Stomach (tissue), 8 donors: Measurements from ENCODE around the gene MYPOP. TPM values are rescaled to one million over a fixed set of nuclear protein-coding genes. Genes with fewer than 3 reads are reported as not detected.

Experiments used
- polyA plus RNA-seq, 3 donors: library from polyadenylated mRNA; stranded (reverse); fragments of 200-250 nt; gene quantifications; one replicate each; pipeline ENCODE4 v1.2.3, GENCODE V29; 2013
- total RNA-seq, 5 donors: library from RNA; depleted of rRNA; stranded (reverse); fragments of >200 nt; gene quantifications; one replicate each; pipeline versions ENCODE4 v1.1.0 to v1.2.3, GENCODE V29; 2014 to 2016
- donor health status: healthy with polysubstance abuse.
- donor health status: Bipolar disorder and iron deficiency.
- donor health status: healthy.

MYPOP gene
- total and polyA plus RNA-seq, 8 donors: 0.58 to 12.2 (median 4.6) TPM

Other genes starting within 250 kb of the MYPOP start
- gene GIPR, start 234.4 kb downstream of the MYPOP start, total RNA-seq: 10 to 100 TPM in 3 of 5 donors, 1 to 10 TPM in 2; 5.1 to 44.9 (median 11.9) TPM
- 1 to 10 TPM; 1.9 to 2.4 (median 2.1) TPM for gene GIPR, start 234.4 kb downstream of the MYPOP start, polyA plus RNA-seq
- 100 to 1,000 TPM in 3 of 5 donors, 10 to 100 TPM in 2; 79.9 to 217 (median 127) TPM for gene SNRPD2, start 210.7 kb downstream of the MYPOP start, total RNA-seq
- gene SNRPD2, start 210.7 kb downstream of the MYPOP start, polyA plus RNA-seq: 100 to 1,000 TPM; 378 to 511 (median 467) TPM
- gene QPCTL, start 209.9 kb downstream of the MYPOP start, total RNA-seq: 10 to 100 TPM in 2 of 5 donors, 1 to 10 TPM in 3; 5.8 to 33.6 (median 7.6) TPM
- 1 to 10 TPM; 1.7 to 7.0 (median 4.2) TPM for gene QPCTL, start 209.9 kb downstream of the MYPOP start, polyA plus RNA-seq
- 10 to 100 TPM in 3 of 5 donors, 1 to 10 TPM in 2; 4.0 to 61.7 (median 12.3) TPM for gene FBXO46, start 171.7 kb downstream of the MYPOP start, total RNA-seq
- 10 to 100 TPM in 1 of 3 donors, 1 to 10 TPM in 2; 6.3 to 10.1 (median 7.9) TPM for gene FBXO46, start 171.7 kb downstream of the MYPOP start, polyA plus RNA-seq
- not detected for gene MEIOSIN, start 169.2 kb downstream of the MYPOP start, total RNA-seq
- gene MEIOSIN, start 169.2 kb downstream of the MYPOP start, polyA plus RNA-seq: not detected
- gene SIX5, start 133.4 kb downstream of the MYPOP start, total RNA-seq: 10 to 100 TPM in 4 of 5 donors, 1 to 10 TPM in 1; 4.0 to 39.1 (median 25.9) TPM
- gene SIX5, start 133.4 kb downstream of the MYPOP start, polyA plus RNA-seq: 10 to 100 TPM; 14.4 to 23.3 (median 16.6) TPM
- gene DMPK, start 120.1 kb downstream of the MYPOP start, total RNA-seq: 100 to 1,000 TPM in 2 of 5 donors, 10 to 100 TPM in 3; 53.1 to 248 (median 72.8) TPM
- 10 to 100 TPM; 27.2 to 76.9 (median 56.5) TPM for gene DMPK, start 120.1 kb downstream of the MYPOP start, polyA plus RNA-seq
- gene DMWD, start 109.8 kb downstream of the MYPOP start, total RNA-seq: 10 to 100 TPM in 4 of 5 donors, 1 to 10 TPM in 1; 5.3 to 52.1 (median 27.9) TPM
- gene DMWD, start 109.8 kb downstream of the MYPOP start, polyA plus RNA-seq: 10 to 100 TPM; 12.8 to 17.4 (median 15.9) TPM
- gene RSPH6A, start 87.3 kb downstream of the MYPOP start, total RNA-seq: 1 to 10 TPM in 2 of 5 donors, under 1 TPM in 1, not detected in 2; 0.37 to 5.8 (median 1.4) TPM
- not detected for gene RSPH6A, start 87.3 kb downstream of the MYPOP start, polyA plus RNA-seq
- 100 to 1,000 TPM in 2 of 5 donors, 10 to 100 TPM in 3; 32.2 to 420 (median 84.6) TPM for gene SYMPK, start 39.5 kb downstream of the MYPOP start, total RNA-seq
- gene SYMPK, start 39.5 kb downstream of the MYPOP start, polyA plus RNA-seq: 100 to 1,000 TPM in 1 of 3 donors, 10 to 100 TPM in 2; 71.9 to 101 (median 75.0) TPM
- 10 to 100 TPM in 4 of 5 donors, 1 to 10 TPM in 1; 7.6 to 46.7 (median 18.5) TPM for gene FOXA3, start 38.3 kb downstream of the MYPOP start, total RNA-seq
- gene FOXA3, start 38.3 kb downstream of the MYPOP start, polyA plus RNA-seq: 10 to 100 TPM; 11.9 to 65.8 (median 41.0) TPM
- 10 to 100 TPM in 4 of 5 donors, not detected in 1; 13.4 to 75.9 (median 24.1) TPM for gene IRF2BP1, start 16.5 kb downstream of the MYPOP start, total RNA-seq
- gene IRF2BP1, start 16.5 kb downstream of the MYPOP start, polyA plus RNA-seq: 10 to 100 TPM; 11.5 to 12.8 (median 12.8) TPM
- not detected for gene NANOS2, start 12.2 kb upstream of the MYPOP start, total RNA-seq
- gene NANOS2, start 12.2 kb upstream of the MYPOP start, polyA plus RNA-seq: not detected
- gene NOVA2, start 71.3 kb upstream of the MYPOP start, total RNA-seq: 1 to 10 TPM in 2 of 5 donors, under 1 TPM in 1, not detected in 2; 0.45 to 1.8 (median 1.2) TPM
- gene NOVA2, start 71.3 kb upstream of the MYPOP start, polyA plus RNA-seq: 10 to 100 TPM in 1 of 3 donors, 1 to 10 TPM in 1, under 1 TPM in 1; 0.38 to 10.7 (median 1.4) TPM
- gene CCDC61, start 92.9 kb upstream of the MYPOP start, total RNA-seq: 10 to 100 TPM in 3 of 5 donors, 1 to 10 TPM in 2; 2.4 to 38.8 (median 14.5) TPM
- 10 to 100 TPM; 10.7 to 17.9 (median 12.0) TPM for gene CCDC61, start 92.9 kb upstream of the MYPOP start, polyA plus RNA-seq
- gene PGLYRP1, start 120.4 kb upstream of the MYPOP start, total RNA-seq: not detected
- gene PGLYRP1, start 120.4 kb upstream of the MYPOP start, polyA plus RNA-seq: 1 to 10 TPM in 1 of 3 donors, under 1 TPM in 1, not detected in 1; 0.56 to 3.5 TPM
- gene IGFL4, start 138.4 kb upstream of the MYPOP start, total RNA-seq: not detected
- gene IGFL4, start 138.4 kb upstream of the MYPOP start, polyA plus RNA-seq: under 1 TPM in 1 of 3 donors, not detected in 2; 0.15 TPM
- not detected for gene IGFL3, start 222.1 kb upstream of the MYPOP start, total RNA-seq
- not detected for gene IGFL3, start 222.1 kb upstream of the MYPOP start, polyA plus RNA-seq
- not detected for gene IGFL2, start 245.6 kb upstream of the MYPOP start, total RNA-seq
- under 1 TPM in 1 of 3 donors, not detected in 2; 0.45 TPM for gene IGFL2, start 245.6 kb upstream of the MYPOP start, polyA plus RNA-seq